ENCODE results near the gene BPIFA1. TPM values are rescaled to one million over a fixed set of nuclear protein-coding genes. Genes with fewer than 3 reads are reported as not detected.

The BPIFA1 gene
- total and polyA plus RNA-seq, 4 experiments from 2014 or later, result not detected

Other genes starting within 250 kb of the BPIFA1 start
- not detected for gene SUN5, start 231.6 kb upstream of the BPIFA1 start, total RNA-seq
- not detected for gene SUN5, start 231.6 kb upstream of the BPIFA1 start, polyA plus RNA-seq
- gene BPIFB2, start 228.3 kb upstream of the BPIFA1 start, total RNA-seq, result not detected
- gene BPIFB2, start 228.3 kb upstream of the BPIFA1 start, polyA plus RNA-seq, result not detected
- not detected for gene BPIFB6, start 204.3 kb upstream of the BPIFA1 start, total RNA-seq
- gene BPIFB6, start 204.3 kb upstream of the BPIFA1 start, polyA plus RNA-seq, result not detected
- gene BPIFB3, start 182.1 kb upstream of the BPIFA1 start, total RNA-seq, result not detected
- not detected for gene BPIFB3, start 182.1 kb upstream of the BPIFA1 start, polyA plus RNA-seq
- not detected for gene BPIFB4, start 156.4 kb upstream of the BPIFA1 start, total RNA-seq
- not detected for gene BPIFB4, start 156.4 kb upstream of the BPIFA1 start, polyA plus RNA-seq
- gene BPIFA2, start 67.8 kb upstream of the BPIFA1 start, total RNA-seq, result not detected
- not detected for gene BPIFA2, start 67.8 kb upstream of the BPIFA1 start, polyA plus RNA-seq
- gene BPIFA3, start 18.6 kb upstream of the BPIFA1 start, total RNA-seq, result not detected
- gene BPIFA3, start 18.6 kb upstream of the BPIFA1 start, polyA plus RNA-seq, result not detected
- not detected for gene BPIFB1, start 47.2 kb downstream of the BPIFA1 start, total RNA-seq
- gene BPIFB1, start 47.2 kb downstream of the BPIFA1 start, polyA plus RNA-seq, result not detected
- gene CDK5RAP1, start 165.5 kb downstream of the BPIFA1 start, total RNA-seq, result 10 to 100 TPM; 50.9 to 51.8 TPM
- 10 to 100 TPM; 39.8 to 41.8 TPM for gene CDK5RAP1, start 165.5 kb downstream of the BPIFA1 start, polyA plus RNA-seq
- 1 to 10 TPM; 5.1 to 5.7 TPM for gene SNTA1, start 207.8 kb downstream of the BPIFA1 start, total RNA-seq
- gene SNTA1, start 207.8 kb downstream of the BPIFA1 start, polyA plus RNA-seq, result 1 to 10 TPM; 7.2 to 9.2 TPM